Right cardiac atrium (tissue), 5 donors: ENCODE measurements around the gene AOPEP. TPM values are rescaled to one million over a fixed set of nuclear protein-coding genes. Genes with fewer than 3 reads are reported as not detected.

ENCODE experiments used
- ATAC-seq, 2 donors: fragments of 200-7000 bp; cut with Tn5 transposase; one replicate each; pipeline versions ENCODE4 v1.8.0 to v1.9.1; 2020; ENCODE audit warnings: moderate library complexity in 2 of 2, mild to moderate bottlenecking in 1 of 2
- DNase-seq, 3 donors: peaks; one replicate each; pipeline ENCODE4 v3.0.0-alpha.2; 2020
- H3K27ac ChIP-seq: one replicate; pipeline ENCODE4 v1.5.1; 2013; ENCODE audit warnings: mild to moderate bottlenecking, low read length, control low read depth, moderate library complexity
- H3K27me3 ChIP-seq: one replicate; pipeline ENCODE4 v1.6.1; 2013; ENCODE audit not compliant: control insufficient read depth, insufficient read depth
- H3K4me1 ChIP-seq: one replicate; pipeline ENCODE4 v1.6.1; 2013; ENCODE audit warnings: low read length; ENCODE audit not compliant: control insufficient read depth, insufficient read depth
- H3K4me3 ChIP-seq: one replicate; pipeline ENCODE4 v1.5.1; 2013; ENCODE audit warnings: low read length, control low read depth
- H3K9me3 ChIP-seq: one replicate; pipeline ENCODE4 v1.6.1; 2013; ENCODE audit warnings: low read length; ENCODE audit not compliant: control insufficient read depth
- WGBS: extraction: QIAGEN DNeasy Blood & Tissue Kit; methylation state at CpG from one replicate; pipeline ENCODE4 v1.1.7; 2013; 5-methylcytosine and 5-hydroxymethylcytosine counted together
- intact Hi-C, 4 donors: fragments of 100-400 bp; cut with DNase I; formaldehyde crosslinking; loops; one replicate each; pipeline versions ENCODE4 v1.11.0 to v1.14.0; 2022 to 2023
- polyA plus RNA-seq: library from polyadenylated mRNA; stranded (reverse); fragments of 200-250 nt; gene quantifications from one replicate; pipeline ENCODE4 v1.2.3, GENCODE V29; 2013
- total RNA-seq, 4 donors: library from RNA; stranded (reverse); fragmentation: NEBNext Ultra II Directional; extraction: Animal tissue kit (Norgen Biotek cat#: 25700); gene quantifications; one replicate each; pipeline ENCODE4 v1.2.1, GENCODE V29; 2021
- donor health status: healthy with polysubstance abuse.
- donor health status: DM: no; HTN: yes; CAD: no.
- donor health status: DM: no; HTN: no; CAD: no.
- donor health status: DM: no; HTN: yes; CAD: no; lungs with severe emphysema.
- donor health status: DM: yes; HTN: yes; CAD: no.

Gene AOPEP
- total and polyA plus RNA-seq, 5 donors: 124 to 170 (median 154) TPM

GRCh38 chr9:94819161-94819687 lies 92.7 kb downstream of the AOPEP start:
- Histone ChIP-seq H3K9me3 (no peaks in the 10 kb centered on the region), H3K4me1 (peaks cover 3% of the 10 kb centered on the region), H3K27ac (peak overlapping the region; percentile 64), H3K27me3 (no peaks in the 10 kb centered on the region), H3K4me3 (no peak overlapping the region)
- 37% methylated on average over 8 of the region's 8 CpGs for WGBS
- DNase-seq (peak; percentile 62 to 79 (median 77)), ATAC-seq (peak; percentile 69 to 79)
- intact Hi-C loops: no loop called here

GRCh38 chr9:94821098-94821887 lies 94.8 kb downstream of the AOPEP start:
- no peak for ATAC-seq
- Histone ChIP-seq H3K4me3 (no peak overlapping the region), H3K27ac (no peak overlapping the region), H3K4me1 (peaks cover 6% of the 10 kb centered on the region), H3K27me3 (no peaks in the 10 kb centered on the region), H3K9me3 (no peaks in the 10 kb centered on the region)
- intact Hi-C loops: no loop called here
- 93% methylated on average over 3 of the region's 3 CpGs for WGBS
- DNase-seq: no peak

- no peak overlapping the region for H3K4me3 ChIP-seq
- no peak overlapping the region for H3K27ac ChIP-seq
- DNase-seq (no peak), ATAC-seq (no peak)
- WGBS: 63% methylated on average over 2 of the region's 2 CpGs
- peaks cover 7% of the 10 kb centered on the region for H3K4me1 ChIP-seq
- no peaks in the 10 kb centered on the region for H3K27me3 ChIP-seq
- intact Hi-C loops: no loop called here
- no peaks in the 10 kb centered on the region for H3K9me3 ChIP-seq
Measured at GRCh38 chr9:94822273-94822672, 95.8 kb downstream of the AOPEP start.

GRCh38 chr9:94823710-94824109 lies 97.2 kb downstream of the AOPEP start:
- DNase-seq (no peak), ATAC-seq (no peak)
- Histone ChIP-seq H3K27me3 (no peaks in the 10 kb centered on the region), H3K27ac (no peak overlapping the region), H3K4me3 (no peak overlapping the region), H3K4me1 (peaks cover 7% of the 10 kb centered on the region), H3K9me3 (no peaks in the 10 kb centered on the region)
- WGBS: 72% methylated on average over 5 of the region's 5 CpGs
- intact Hi-C loops: no loop called here

GRCh38 chr9:94824411-94824810 lies 97.9 kb downstream of the AOPEP start:
- no peak for DNase-seq
- ATAC-seq: no peak
- WGBS: 80% methylated on average over 2 of the region's 2 CpGs
- no peaks in the 10 kb centered on the region for H3K27me3 ChIP-seq
- H3K27ac ChIP-seq: no peak overlapping the region
- peaks cover 7% of the 10 kb centered on the region for H3K4me1 ChIP-seq
- no peaks in the 10 kb centered on the region for H3K9me3 ChIP-seq
- intact Hi-C loops: no loop called here
- no peak overlapping the region for H3K4me3 ChIP-seq

GRCh38 chr9:94824913-94825610 lies 98.6 kb downstream of the AOPEP start:
- intact Hi-C loops: no loop called here
- Histone ChIP-seq H3K27me3 (no peaks in the 10 kb centered on the region), H3K27ac (peak overlapping the region; percentile 53), H3K4me3 (no peak overlapping the region), H3K4me1 (peaks cover 7% of the 10 kb centered on the region), H3K9me3 (no peaks in the 10 kb centered on the region)
- ATAC-seq (no peak), DNase-seq (no peak)
- WGBS: 64% methylated on average over 12 of the region's 12 CpGs

- intact Hi-C loops: no loop called here
- Histone ChIP-seq H3K27ac (peak overlapping the region; percentile 53), H3K4me3 (no peak overlapping the region), H3K9me3 (no peaks in the 10 kb centered on the region), H3K4me1 (peaks cover 7% of the 10 kb centered on the region), H3K27me3 (no peaks in the 10 kb centered on the region)
- DNase-seq: no peak
- ATAC-seq: no peak
- WGBS: 77% methylated on average over 4 of the region's 4 CpGs
Measured at GRCh38 chr9:94825611-94825958, 99.1 kb downstream of the AOPEP start.

- Histone ChIP-seq H3K9me3 (no peaks in the 10 kb centered on the region), H3K4me3 (no peak overlapping the region), H3K27me3 (no peaks in the 10 kb centered on the region), H3K27ac (no peak overlapping the region), H3K4me1 (peaks cover 7% of the 10 kb centered on the region)
- WGBS: 82% methylated on average over 9 of the region's 9 CpGs
- ATAC-seq (no peak), DNase-seq (no peak)
- intact Hi-C loops: no loop called here
Measured at GRCh38 chr9:94826044-94826443, 99.5 kb downstream of the AOPEP start.

GRCh38 chr9:94826644-94827410 lies 100.3 kb downstream of the AOPEP start:
- intact Hi-C loops: no loop called here
- H3K4me1 ChIP-seq: peaks cover 7% of the 10 kb centered on the region
- 82% methylated on average over 3 of the region's 3 CpGs for WGBS

GRCh38 chr9:94827584-94828304 lies 101.2 kb downstream of the AOPEP start:
- intact Hi-C loops: no loop called here
- 46% methylated on average over 8 of the region's 8 CpGs for WGBS
- Histone ChIP-seq H3K9me3 (no peaks in the 10 kb centered on the region), H3K27ac (peak overlapping the region; percentile 26), H3K4me3 (no peak overlapping the region), H3K4me1 (peaks cover 7% of the 10 kb centered on the region), H3K27me3 (no peaks in the 10 kb centered on the region)
- no peak for DNase-seq
- ATAC-seq: peak; percentile 86 to 88

More at GRCh38 chr9:94826644-94827410, 100.3 kb downstream of the AOPEP start:
- no peaks in the 10 kb centered on the region for H3K27me3 ChIP-seq
- DNase-seq (no peak), ATAC-seq (no peak)
- H3K9me3 ChIP-seq: no peaks in the 10 kb centered on the region
- H3K27ac ChIP-seq: no peak overlapping the region
- no peak overlapping the region for H3K4me3 ChIP-seq
